ENCODE results near the gene TPTE2.
"Not testable (repeated sequence)": the region's sequence is repeated elsewhere in the genome, so short reads cannot be mapped to it uniquely, and the experiment has no call there.

TPTE2 gene

DNA sequence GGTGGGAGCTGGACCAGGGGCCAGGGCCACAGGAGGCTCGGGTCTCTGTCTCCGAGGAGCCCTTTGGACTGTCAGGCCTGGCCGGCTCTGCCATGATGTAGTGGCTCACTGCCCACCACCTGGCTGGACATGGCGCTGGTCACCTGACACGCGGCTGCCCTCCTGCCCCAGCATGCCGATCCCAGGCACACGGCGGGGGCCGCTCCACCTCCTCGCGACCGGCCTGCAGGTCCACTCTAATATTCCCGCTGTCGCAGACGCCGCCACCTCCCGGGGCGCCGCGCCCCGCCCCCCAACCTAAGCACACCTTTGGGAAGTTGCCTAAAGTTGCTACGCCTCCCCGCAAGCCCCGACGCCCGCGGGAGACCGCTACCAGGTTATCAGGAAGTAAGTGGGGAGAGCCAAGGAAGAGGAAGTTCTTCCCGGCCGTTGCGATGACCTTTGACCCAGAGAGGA, at the start of gene TPTE2:
Gene TPTE2, minus strand, starts transcription at position 406 of the 456 bp plus-strand sequence. CDS start 58,298 bp downstream, outside the sequence.
- not testable (repeated sequence) for DNase-seq

DNA sequence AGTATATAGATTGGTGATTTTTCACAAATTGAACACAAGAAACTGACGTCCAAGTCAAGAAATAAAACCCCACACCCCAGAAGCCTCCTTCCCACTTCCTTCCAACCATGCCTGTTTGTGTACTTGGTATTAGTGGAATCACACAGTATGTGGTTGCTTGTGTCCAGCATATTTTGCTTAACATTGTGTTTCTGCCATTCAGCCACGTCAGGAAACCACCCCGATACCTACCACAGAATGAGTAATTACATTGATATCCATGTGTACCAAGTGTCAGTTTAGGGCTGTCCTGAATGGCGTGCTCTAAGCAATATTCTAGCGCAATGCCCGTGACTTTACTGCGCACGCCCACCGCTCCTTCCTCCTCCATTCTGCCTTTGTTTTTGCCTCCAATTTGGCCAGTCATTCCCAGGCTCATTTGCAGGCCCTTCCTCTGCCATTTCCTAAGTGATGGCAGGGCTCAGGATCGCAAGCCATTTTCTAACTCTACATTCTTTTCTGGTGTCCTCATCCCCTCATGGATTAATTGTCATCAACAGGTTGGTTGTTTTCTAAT, 46.3 kb upstream of the TPTE2 start:
- no peak for DNase-seq

DNA sequence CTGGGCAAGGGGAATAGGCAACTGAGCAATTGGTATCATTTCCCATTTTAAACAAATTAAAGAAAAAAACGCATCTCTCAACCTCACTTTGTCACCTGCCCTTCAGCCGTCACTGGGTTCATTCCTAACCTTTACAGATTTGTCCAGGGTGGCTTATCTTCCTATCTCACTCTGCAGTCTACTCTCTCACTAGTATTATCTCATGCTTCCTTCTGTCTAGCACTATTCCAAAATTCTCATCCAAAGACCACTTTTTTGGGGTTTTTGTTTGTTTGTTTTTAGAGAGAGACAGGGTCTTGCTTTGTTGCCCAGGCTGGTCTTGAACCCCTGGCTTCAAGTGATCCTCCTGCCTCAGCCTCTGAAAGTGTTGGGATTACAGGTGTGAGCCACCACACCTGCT, 45.4 kb upstream of the TPTE2 start:
- no peak for DNase-seq

DNA sequence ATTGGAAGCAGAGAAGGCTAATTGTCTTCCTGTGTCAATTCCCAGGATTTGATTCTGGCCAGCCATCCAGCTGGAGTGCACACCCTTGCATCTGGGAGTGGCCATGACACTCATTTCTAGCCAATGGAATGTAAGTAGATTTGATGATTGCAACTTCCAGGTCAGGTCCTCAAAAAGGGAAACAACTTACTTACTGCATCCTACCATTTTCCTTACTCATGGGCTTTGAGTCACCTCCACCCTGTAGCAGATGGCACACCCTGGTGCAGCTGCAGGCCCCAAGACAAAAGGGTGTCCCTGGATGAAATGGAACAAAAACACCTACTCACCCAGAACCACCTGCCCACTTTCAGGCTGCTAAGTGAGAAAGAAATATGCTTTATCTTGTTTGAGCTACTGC, 44.8 kb upstream of the TPTE2 start:
- no peak for DNase-seq

DNA sequence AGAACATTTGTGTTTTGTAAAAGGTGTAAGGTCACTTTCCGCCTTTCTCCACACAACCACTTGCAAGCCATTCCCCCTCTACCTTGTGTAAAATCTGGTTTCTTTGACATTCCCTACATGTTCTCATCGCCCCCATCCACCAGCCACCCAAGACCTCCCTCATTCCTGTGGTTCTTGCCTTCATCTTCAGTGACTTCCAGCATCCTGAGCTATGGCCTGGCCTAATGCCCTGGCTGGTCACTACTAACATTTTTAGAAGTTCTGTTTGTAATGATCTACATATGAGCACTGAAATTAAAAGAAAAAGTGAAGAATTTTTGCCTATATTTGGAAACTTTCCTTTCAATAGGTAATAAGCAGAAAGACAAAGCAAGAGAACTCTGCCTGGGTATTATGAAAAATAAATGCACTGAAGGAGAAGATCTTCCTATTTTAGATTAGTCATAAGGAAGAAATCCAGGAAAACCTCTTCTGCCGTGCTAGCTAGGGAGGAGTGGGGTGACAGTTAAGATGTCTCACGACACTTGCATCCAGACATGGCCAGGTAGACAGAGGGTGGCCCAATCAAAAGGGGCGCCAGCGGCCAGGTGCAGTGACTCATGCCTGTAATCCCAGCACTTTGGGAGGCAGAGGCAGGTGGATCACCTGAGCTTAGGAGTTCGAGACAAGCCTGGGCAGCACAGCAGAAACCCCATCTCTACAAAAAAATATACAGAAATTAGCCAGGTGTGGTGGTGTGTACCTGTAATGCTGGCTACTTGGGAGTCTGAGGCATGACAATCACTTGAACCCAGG, 44.0 kb upstream of the TPTE2 start:
- no peak for DNase-seq

DNA sequence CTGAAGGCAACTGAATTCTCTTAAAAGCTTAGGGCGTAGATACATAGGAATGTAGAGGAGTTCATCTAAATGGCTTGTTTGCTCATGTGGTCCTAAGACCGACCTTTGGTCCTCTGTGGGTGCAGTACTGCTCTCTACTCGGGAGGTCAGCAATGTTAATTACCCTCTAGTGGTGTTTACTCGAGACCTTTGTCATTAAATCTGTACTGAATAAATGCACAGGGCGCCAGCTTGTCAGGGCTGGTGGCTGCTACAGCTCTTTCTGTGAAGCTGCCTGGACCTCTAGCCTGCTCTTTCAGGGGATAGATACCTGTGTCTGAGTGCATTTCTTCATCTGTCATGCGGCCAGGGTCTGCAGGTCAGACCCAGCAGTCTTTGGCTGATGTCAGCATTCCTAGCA, 43.0 kb upstream of the TPTE2 start:
- no peak for DNase-seq

DNA sequence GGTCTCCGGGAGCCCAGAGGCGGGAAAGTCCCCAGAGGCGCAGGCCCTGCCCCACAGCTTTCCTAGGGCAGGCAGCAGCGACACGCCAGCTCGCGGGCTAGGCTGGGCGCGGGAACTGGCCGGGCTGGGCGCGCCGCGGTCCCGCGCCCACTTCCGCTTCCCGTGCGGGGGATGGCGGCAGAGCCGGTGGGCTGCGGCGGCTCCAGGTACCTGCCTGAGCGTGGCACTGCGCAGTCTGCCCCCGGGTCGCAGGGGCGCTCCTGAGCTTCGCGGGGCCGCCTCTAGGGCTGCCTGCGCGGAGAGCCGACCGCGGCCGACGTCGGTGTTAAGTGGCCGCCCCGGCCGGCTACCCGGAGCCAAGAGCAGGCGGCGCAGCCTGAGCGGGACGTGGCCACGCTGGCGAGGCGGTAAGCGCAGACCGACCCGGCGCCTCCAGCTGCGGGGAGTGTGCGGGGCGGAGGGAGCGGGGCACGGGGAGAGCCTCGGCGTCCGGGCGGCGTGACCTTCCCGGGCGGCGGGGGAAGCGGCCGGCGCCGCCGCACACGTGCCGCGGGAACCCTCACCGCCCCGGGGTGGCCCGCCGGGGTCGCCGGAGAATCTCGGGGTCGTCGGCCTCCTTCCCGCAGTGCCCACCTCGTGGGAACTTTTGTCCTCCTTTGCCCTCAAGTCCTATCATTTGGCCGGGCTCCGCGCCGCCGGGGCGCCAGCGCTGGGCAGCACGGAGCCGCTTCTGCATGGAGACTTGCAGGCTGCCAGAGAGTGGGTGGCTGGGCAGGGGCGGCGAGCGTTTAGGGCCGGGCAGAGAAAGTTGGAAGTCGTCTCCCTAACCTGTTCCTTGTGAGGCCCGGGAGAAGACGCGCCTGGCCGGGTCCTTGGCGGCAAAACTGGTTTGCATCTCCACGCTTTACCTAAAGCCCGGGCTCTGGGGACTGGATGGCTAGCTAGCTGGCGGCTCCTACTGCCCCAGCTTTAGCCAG, 40.7 kb upstream of the TPTE2 start:
- peak; percentile 85 for DNase-seq

DNA sequence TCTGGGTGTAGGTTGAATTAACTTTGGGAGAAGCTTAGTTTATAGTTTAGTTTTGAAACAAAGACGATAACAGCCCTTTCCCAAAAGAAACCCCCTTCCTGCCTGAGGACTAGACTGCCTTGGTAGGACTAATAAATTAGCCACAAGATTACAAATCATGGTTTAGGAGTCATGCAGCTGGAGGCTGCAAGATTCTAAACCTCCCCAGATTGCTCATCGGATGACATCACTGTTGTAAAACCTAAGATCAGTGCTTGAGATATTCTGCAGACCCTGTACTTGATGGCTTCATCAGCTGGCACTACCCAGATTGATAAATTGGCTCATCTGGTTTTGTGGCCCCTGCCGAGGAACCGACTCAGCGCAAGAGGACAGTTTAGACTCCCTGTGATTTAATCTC, 36.2 kb upstream of the TPTE2 start:
- DNase-seq, result peak; percentile 16

DNA sequence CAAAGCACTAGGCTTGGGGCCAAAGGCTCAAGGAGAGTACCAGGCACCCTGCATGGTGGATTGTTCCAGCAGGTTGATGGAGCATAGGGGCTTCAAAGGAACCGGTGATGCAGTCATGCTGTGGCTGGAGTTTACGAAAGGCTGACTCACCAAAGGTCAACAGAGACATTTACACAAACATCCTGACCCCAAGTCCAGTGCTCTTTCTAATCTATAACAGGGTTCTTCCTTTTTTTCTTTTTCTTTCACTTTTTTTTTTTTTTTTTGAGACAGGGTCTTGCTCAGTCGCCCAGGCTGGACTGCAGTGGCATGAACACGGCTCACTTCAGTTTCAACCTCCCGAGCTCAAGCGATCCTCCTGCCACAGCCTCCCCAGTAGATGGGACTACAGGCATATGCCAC, 35.6 kb upstream of the TPTE2 start:
- DNase-seq, result no peak

DNA sequence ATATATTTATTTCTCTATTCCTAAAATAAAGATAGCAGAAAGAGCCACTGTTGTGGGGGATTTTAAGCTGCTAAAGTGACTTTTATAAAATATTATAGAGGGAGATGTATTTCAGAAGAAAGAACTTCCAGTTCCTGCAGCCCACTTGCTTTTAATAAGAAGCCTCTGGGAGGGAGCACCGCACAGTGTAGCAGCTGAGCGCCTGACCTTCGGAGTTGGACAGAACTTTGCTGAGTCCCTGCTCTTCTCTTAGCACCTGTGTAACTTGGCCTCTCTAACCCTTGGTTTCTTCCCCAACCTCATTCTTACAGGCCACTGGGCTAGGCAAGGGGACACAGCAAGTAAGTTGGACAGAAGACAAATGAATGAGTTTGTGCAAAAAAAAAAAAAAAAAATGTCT, 34.8 kb upstream of the TPTE2 start:
- no peak for DNase-seq

DNA sequence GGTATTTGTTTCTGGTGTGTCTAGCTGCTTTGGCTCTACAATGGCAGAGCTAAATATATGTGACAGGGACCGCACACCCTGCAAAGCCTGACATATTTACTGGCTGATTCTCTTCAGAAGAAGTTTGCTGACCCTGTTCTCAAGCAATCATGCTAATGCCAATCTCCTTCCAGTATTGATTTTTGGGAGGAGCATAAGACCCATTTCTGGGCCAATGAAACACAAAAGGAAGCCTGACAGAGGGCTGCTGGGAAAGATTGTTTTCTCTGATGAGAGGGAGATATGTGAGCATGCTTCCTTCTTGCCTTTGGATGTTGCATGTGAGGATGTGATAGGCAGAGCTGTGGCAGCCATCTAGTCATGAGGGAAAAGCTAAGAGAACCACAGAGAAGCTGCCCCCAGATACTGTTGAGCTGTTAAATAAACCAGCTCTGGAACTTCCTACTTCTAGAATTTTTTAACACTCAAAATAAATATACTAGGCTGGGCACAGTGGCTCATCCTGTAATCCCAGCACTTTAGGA, 31.4 kb upstream of the TPTE2 start:
- DNase-seq, result peak; percentile 32

DNA sequence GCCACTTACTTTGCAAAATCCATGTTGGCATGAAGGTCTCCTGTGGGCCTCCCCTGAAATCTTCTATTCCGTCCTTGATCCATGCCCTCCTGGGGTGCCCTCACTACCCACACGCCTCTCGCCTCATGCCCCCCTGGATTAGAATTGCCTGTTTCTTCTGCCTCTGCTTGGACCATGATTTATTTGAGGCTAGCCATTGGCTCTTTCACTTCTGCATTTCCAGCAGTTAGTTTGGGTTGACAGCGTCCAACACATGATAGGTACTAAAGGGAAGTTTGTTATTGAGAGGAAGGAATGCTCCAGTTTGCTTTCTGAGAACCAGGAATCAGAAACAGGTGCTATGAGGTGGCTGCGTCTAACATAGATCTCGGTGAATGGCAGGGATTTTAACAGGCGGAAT, 30.5 kb upstream of the TPTE2 start:
- DNase-seq, result no peak

DNA sequence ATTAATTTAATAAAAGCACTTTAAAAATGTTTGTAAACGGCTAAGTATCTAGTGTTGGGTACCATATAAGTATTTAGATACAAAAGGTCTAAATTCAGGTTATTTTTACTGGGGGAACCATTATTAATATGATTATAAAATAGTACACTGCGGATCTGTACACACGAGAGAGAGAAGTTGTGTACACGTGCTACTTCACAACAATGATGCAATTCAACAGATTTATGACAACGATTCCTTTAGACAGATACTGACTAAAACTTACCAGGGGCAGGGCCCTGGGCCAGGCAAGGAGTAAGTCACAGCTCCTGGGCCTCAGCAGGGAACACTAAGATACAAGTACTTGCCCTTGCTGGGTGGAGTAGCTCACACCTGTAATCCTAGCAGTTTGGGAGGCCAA, 29.1 kb upstream of the TPTE2 start:
- no peak for DNase-seq

DNA sequence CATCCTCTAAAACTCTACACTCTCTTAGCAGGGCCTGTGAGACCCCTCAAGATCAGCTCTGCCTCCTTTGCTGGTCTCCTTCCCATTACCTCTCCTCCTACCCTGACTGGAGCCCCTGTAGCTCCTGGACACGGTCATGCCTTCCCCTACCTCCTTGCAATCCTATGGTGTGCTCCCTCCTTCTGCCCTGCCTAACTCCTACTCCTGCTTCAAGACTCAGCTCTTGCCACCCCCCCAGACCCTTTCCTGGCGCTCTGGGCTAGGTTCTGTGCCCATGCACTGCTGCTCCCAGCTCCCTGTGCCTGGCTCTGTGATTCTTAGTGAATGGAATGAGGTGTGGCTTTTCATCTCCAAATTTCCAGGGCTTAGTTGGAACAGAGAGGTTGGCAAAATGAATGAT, 28.0 kb upstream of the TPTE2 start:
- no peak for DNase-seq

DNA sequence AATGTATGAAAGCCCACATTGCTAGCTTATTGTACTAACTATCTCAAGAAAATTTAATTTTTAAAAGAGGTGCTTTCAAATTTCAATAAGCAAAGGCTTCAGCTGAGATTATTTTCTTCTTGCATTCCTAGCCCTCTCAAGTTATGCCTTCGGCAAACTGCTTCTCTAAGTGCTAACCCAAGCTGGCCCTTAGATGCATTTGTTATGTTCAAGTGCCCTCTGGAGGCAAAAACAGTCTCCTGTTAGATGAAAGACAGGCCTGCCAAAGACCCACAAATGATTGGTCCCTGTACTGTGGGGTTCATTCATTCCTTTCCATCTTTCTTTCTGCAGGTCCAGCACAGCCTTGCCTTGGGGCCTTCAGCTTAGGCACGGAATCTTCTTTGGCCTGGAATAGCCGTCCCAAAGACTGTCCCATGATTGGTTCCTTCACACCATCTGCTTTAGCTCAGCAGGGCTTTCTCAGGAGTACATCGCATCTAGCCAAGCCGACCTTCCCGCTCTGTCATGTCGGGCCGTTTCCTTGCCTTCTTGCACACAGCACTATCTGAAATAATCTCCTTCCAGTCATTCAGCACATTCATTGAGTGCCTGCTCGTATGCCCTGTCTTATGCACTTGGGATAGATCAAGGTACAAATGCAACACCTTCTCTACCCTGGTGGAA, 26.4 kb upstream of the TPTE2 start:
- peak; percentile 86 for DNase-seq

DNA sequence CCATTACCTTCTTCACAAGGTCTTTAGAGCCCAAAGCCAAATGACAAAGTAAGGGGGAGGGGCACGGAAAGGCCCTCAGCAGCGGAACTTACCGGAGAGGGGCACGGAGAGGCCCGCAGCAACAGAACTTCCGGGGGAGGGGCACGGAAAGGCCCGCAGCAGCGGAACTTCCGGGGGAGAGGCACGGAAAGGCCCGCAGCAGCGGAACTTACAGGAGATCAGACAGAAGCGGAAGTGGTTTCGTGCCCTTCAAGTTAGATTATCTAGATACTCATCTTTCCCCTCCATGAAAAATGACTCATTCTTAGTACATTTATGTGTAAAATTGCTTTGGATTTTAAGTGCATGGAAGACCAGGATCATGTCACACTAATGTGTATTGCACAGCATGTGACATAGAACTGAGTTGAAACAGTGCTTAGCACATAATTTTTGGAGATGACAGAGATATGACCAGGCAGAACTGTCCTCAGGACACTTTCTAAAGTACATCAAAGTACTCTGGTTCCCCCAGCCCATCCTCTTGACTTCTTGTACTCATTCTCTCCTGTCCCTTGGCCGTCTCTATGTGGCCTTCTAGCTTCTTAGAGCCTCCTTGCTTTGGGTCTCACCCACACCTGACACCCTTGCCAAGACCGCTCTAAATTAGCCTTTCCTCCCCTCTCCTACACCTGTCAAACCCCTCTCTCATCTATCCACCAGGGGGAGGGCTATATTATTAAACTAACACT, 25.7 kb upstream of the TPTE2 start:
- DNase-seq, result peak; percentile 86

DNA sequence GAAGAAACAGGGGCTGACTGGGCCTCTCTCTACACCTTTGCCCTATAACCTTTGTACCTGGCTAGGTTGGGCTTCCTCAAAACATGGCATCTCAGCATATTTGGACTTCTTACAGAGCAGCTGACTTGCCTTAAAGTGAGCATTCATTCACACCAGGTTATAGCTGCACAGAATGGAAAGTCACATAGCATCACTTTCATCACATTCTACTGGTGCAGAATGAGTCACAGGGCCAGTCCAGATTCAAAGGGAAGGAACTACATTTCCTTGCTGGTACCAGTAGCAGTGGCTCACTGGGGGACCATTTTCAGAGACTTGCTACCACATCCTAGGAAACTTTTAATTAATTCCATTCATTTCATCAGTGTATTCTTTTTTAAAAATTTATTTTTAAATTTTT, 20.3 kb upstream of the TPTE2 start:
- DNase-seq, result no peak

DNA sequence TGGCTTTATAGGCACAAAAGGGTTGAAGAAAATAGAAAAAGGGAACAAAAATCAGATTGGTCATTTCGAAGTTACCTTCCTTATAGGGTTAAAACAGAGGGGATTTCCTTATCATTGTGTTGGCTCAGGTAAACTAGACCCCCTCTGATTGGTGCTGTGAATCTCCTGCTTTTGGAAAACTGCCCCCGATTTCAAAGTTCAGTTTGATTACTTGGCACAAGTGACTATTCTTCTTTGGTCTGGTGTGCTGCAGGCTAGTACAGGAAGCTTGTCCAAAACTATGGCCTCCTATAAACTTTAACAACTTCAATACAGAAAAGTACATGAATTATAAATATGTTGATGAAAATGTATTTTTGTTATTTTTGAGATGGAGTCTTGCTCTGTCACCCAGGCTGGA, 13.9 kb upstream of the TPTE2 start:
- DNase-seq, result no peak

DNA sequence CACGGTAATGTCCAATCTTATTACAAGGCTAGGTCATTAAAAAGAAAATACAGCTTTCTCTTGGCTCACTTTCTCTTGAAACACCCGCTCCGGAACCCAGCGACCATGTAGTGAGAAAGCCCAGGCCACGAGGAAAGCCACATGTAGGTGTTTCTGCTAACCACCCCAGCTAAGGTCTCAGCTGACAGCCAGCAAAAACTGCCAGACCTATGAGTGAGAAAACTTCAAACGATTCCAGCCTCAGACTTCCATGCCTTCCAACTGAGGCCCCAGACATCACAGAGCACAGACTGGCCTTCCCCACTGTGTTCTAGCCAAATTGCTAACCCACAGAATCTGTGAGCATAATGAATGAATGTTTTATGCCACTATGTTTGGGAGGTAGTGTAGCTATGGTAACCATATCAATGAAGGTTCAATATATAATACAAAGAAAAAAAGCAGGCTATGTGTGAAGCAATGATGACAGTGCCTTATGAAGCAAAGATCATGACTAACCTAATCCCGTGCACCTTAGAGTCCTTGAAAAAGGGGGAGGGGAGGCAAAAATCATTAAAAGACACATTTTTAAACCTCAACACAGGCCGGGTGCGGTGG, 11.9 kb upstream of the TPTE2 start:
- DNase-seq, result no peak

DNA sequence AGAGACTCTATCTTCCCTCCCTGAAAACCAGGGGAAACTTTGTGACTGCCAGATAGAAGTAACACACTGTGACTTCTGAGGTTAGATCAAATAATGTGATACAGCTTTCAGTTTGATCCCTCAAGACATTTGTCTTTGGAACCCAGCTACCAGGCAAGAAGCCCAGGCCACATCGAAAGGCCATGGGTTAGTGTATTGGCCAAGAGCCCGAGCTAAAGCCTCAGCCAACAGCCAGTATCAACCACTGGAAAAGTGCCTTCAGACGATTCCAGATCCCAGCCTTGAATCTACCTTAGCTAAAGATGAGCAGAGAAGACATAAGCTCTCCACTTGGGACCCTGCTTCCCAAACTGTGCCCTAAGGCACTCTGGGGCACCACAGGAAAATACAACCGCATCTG, 10.9 kb upstream of the TPTE2 start:
- DNase-seq, result no peak

DNA sequence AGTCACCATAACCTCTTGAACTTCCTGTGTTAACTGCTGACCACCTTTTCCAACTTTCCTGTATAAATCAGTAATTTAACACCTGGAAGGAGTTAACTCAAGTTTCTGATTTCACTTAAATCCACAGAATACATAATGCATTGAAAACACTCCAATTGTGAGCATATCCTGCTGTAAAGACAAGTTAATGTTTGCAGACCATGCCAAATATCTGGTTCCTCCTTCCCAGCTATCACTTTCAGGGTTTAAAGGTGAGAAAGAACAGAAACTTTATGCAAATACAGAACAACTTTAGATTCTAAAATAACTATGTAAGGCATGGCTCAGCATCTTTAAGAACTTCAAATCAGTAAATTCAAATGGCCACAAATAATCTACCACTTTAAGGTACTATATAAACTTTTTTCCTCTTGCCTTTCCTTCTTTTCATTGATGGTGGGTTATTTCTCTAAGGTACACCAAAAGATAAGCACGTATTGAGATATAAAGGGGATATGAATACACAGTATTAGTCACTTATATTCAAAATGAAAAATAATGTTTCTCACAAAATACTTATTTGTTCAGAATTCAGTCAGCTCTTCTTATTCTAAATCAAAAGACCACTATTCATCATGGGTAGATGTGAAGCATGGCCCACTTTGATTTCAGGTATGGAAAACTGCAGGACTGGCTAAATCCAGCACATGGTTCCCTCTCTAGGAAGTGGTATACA, 6.6 kb upstream of the TPTE2 start:
- no peak for DNase-seq

All from NCI-H82 (cell line).